Esophagus squamous epithelium (tissue), 4 donors: ENCODE measurements around the gene CRHBP.

Experiments used
- POLR2A ChIP-seq, 4 donors: fragments of 450-650 bp; IDR thresholded peaks; one replicate each; pipeline ENCODE4 v1.6.1; 2017; ENCODE audit warnings: antibody characterized with exemption in 4 of 4, mild to moderate bottlenecking in 4 of 4, moderate library complexity in 3 of 4
- TF ChIP-seq, protein P1 (sequence below), 6 experiments: fragments of 450-650 bp in 4 of 6; fragments of 200-600 bp in 2 of 6; sonication (generic) in 2 of 6; IDR thresholded peaks; one replicate each; pipeline ENCODE4 v1.5.1; 2016 to 2019; ENCODE audit warnings: antibody characterized with exemption in 6 of 6, mild to moderate bottlenecking in 4 of 6, moderate library complexity in 4 of 6

DNA sequence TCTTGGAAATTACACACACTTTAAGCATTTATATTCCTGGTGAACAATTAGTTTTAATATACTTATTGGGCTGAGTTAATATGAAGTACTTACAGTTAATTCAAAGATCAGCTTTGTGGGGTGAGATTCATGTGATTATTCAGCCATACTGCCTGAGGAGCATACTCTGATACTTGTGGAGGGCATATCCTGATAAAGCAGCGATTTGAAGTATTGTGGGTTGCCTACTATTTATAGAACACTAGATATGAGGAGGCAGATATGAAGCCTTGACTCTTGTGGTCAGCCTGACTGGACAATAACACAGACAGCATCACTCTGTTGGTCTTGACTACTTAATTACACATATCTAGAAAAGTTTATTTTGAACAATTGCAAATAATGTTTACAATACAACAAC lies 50.4 kb downstream of the CRHBP start:
- TF ChIP-seq, protein P1, sequence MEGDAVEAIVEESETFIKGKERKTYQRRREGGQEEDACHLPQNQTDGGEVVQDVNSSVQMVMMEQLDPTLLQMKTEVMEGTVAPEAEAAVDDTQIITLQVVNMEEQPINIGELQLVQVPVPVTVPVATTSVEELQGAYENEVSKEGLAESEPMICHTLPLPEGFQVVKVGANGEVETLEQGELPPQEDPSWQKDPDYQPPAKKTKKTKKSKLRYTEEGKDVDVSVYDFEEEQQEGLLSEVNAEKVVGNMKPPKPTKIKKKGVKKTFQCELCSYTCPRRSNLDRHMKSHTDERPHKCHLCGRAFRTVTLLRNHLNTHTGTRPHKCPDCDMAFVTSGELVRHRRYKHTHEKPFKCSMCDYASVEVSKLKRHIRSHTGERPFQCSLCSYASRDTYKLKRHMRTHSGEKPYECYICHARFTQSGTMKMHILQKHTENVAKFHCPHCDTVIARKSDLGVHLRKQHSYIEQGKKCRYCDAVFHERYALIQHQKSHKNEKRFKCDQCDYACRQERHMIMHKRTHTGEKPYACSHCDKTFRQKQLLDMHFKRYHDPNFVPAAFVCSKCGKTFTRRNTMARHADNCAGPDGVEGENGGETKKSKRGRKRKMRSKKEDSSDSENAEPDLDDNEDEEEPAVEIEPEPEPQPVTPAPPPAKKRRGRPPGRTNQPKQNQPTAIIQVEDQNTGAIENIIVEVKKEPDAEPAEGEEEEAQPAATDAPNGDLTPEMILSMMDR (IDR thresholded peaks at IDR 0.05): no peak
- no peak for TF ChIP-seq POLR2A (IDR thresholded peaks at IDR 0.05)
